Measurements from ENCODE around the gene OLFML1.

The OLFML1 gene

GRCh38 chr11:7485186-7486097 is at the start of gene OLFML1:
Gene OLFML1 (plus strand): TSS chr11:7485506. CDS start chr11:7485876, 370 bp downstream.
- no peak for DNase-seq

DNA sequence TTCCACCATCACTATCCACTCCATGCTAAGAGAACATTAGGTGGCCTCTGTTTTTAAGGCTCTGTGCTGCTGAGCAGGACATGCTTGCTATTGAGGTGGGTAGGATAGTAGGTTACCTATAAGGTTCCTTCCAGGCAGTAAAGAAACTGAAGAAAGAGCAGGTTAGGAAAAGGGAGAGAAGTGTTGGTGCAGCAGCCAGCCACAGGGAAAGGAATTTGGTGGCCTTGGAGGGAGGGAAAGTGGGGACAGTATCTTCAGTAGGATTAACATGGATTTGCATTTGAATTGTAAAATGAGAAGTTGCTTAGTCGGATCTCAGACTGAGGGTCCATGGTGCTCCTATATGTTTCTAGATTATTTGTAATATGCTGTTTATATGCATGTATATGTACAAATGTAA is 49.2 kb upstream of the OLFML1 start:
- DNase-seq = no peak

DNA sequence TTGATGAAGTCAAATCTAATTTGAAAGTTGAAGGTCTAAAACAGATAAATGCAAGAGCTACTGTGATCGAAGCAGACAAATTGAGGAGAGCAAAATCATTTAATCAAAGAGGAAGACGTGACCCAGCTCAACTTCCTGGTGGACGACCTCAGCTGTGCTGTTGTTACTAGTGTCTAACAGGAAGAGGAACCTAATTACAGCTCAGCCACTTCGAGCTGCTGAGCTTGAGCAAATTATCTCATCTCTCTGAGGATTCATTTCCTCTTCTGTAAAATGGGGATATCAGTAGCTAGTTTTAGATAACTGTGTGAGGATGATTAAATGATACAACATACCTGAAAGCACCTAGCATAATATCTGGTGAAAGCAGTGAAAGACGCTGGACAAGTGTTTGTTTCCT is 48.6 kb upstream of the OLFML1 start:
- no peak for DNase-seq

GRCh38 chr11:7437696-7438095 is 47.6 kb upstream of the OLFML1 start:
- no peak for DNase-seq

DNA sequence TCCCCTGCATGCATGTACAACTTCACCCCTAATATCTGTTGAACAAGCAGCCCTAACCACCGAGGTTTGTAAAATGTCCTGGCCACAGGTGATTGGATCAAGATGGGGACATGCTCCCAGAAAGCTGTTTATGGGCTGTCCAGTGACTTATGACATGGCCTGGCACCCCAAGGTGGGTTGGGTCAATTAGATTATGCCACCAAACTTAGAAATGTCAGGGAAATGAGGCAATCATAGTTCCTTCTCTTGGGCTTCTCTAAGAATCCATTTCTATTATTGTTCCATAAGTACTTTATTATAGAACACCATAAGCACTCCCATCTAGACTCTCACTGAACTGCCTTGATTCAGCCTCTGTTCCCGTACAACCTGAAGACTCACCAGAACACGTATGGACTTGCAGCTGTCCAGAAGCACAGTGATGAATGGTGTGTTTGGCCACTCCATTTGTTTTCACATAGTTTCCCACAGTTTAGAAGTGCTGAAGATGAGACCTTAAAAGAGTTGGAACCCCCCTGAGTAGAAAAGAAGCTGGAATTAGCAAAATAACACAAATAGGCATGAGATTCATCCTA is 45.5 kb upstream of the OLFML1 start:
- no peak for DNase-seq

GRCh38 chr11:7442588-7443215 is 42.6 kb upstream of the OLFML1 start:
- DNase-seq = peak; percentile 17

GRCh38 chr11:7444091-7444981 is 41.0 kb upstream of the OLFML1 start:
- no peak for DNase-seq

- DNase-seq = no peak
Measured at GRCh38 chr11:7445564-7445963, 39.7 kb upstream of the OLFML1 start.

DNA sequence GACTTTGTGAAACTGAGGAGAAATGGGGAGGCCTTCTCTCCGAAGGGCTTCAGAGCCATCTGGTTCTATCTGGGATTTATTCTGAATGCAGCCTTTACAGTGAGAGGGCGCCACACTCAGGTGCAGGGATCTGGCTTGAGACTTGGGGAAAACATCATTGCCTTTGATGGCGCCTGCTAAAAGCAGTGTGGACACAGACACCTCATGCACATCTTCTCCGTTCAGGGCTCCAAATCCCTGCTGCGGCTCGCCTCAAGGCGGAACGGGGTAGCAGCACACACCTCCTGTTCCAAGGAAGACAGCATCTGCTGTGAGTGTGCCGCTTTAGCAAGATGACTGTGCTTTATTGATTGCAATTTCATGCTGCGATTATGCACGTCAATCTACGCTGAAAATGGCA is 37.1 kb upstream of the OLFML1 start:
- DNase-seq = no peak

DNA sequence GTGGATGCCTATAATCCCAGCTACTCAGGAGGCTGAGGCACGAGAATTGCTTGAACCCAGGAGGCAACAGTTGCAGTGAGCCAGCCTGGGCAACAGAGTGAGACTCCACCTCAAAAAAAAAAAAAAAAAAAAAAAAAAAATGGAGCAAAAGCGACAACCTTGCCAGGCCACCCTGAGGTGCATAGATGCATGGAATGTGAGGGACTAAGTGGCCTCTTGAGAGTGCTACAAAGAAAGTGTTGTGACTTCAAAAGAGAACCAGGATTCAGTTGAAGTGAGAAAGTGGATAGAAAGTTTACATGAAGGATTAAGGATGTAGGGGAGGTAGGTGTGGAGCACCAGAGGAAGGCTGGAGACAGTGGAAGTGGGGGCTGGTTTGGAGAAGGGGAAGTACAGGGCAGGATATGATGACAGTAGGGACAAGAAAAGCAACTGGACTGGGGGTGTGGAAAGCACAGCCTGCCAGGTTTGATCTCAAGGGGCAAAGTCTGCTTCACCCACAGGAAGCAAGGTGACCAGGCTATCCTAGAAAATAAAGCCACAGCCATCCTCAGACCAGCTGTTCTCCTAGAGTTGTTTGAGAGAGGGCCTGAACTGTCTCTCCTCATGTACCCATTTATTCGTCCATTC is 36.0 kb upstream of the OLFML1 start:
- no peak for DNase-seq

- DNase-seq = no peak
Measured at GRCh38 chr11:7449841-7450214, 35.5 kb upstream of the OLFML1 start.

GRCh38 chr11:7450836-7451235 is 34.5 kb upstream of the OLFML1 start:
- no peak for DNase-seq

DNA sequence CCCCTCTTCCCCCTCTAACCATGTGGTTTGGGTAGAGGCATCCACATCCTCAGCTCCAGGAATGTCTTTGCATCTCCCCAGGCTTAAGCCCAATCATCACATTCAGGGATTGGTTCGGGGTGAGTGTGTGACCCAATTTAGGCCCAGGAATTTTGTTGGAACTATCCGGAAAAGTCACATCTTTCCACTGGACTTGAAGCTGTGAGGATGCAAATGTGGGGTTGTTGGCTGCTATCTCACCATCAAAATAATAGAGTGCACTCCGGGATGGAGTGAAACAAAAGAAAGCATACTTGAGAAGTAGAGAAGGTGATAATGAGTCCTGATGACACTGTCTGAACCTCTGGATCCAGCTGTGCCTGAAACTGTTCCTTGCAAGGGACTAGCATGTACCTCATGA is 33.8 kb upstream of the OLFML1 start:
- no peak for DNase-seq

- no peak for DNase-seq
Measured at GRCh38 chr11:7451952-7452494, 33.3 kb upstream of the OLFML1 start.

- DNase-seq = no peak
Measured at GRCh38 chr11:7454854-7455253, 30.5 kb upstream of the OLFML1 start.

DNA sequence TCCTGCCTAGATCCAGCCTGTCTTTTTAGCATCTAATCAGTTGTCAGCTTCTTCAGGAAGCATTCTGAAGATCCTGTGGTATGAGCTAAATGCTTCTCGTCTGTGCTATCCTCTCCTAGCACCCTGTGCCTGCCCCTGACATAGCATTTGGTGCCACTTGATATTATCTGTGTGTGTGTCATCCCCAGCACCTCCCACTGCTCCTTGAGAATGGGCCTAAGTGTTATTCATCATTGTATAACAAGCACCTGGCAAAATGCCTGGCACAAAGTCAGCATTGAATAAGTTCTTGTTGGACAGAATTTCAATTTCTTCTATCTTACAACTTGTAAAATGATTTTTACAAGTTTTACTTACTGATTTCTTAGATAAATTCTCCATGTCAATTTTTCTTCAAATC is 28.1 kb upstream of the OLFML1 start:
- DNase-seq = peak; percentile 13

DNA sequence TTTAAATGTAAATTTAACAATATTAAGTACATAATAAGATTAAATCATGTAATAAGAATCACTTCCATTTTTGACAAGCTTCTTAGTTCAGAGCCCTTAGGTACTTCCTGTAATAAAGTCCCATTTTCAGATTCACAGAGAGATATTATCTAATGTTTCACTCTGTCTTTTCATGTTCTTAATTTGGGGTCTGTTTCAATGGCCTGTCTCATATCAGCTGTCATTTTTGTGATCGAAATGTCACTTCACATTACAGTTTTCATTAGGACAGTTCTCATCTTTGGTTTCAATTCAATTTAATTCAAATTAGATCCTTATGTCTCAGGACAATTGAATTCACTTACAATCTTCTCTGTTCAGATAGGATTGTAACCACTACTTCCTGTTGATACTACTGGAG is 22.6 kb upstream of the OLFML1 start:
- DNase-seq = no peak

- DNase-seq = no peak
Measured at GRCh38 chr11:7467652-7468051, 17.7 kb upstream of the OLFML1 start.

DNA sequence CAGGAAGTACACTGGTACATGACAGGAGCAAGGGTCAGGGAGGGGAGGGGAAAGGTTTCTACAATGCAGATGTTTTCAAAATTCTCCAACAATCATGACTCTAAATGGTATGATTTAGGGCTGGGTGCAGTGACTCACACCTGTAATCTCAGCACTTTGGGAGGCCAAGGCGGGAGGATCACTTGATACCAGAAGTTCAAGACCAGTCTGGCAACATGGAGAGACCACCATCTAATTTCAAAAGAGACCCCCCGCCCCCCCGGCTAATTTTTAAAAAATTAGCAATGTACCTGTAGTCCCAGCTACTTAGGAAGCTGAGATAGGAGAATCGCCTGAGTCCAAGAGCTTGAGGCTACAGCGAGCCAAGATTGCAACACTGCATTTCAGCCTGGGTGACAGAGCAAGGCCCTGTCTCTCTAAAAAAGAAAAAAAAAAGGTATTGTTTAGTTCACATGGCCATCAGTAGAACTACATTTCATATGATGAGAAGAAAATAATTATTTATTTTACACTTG is 15.9 kb upstream of the OLFML1 start:
- no peak for DNase-seq

- no peak for DNase-seq
Measured at GRCh38 chr11:7471071-7471470, 14.2 kb upstream of the OLFML1 start.

DNA sequence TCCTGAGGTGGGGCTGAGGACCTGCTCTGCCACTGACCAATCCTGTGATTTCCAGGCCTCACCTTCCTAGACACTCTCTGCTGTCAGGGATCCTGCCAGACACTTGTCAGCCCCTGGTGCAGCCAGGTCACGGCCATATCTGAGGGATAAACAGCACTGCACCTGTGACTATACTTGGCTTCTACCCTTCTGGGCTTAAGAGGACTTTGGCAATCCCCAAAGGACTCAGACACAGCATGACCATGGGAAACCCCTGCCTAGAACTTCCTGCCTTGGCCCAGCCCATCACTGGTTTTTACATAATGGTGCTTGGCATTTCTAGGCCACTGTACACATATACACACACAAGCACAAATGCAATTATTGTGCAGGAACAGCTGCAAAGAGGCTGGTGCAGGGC is 11.6 kb upstream of the OLFML1 start:
- no peak for DNase-seq

DNA sequence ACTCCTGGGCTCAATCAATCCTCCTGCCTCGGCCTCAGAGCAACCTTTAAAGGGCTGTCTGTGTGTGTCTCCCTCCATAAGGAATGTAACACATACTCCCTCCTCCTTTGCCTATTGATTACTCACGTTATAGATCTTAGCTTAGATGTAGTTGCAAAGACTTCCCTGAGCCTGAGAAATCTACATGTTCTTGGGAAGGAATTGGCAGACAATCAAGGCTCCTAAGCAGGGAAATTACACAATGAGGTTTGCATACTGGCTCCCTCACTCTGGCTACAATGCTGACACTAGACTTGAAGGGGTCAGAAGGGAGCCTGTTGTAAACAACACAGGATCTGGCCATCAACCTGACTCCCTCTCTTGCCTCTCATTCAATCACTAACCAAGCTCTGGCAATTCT is 5.2 kb upstream of the OLFML1 start:
- DNase-seq = no peak
